GM19467 (cell line): ENCODE measurements around the gene TMEM63B.
"Not testable (repeated sequence)": the region's sequence is repeated elsewhere in the genome, so short reads cannot be mapped to it uniquely, and the experiment has no call there.

Source experiments
- ATAC-seq: cut with Tn5 transposase; IDR thresholded peaks from one replicate; pipeline ENCODE4 v1.9.1; 2021; ENCODE audit warnings: mild to moderate bottlenecking, moderate library complexity; ENCODE audit not compliant: unreplicated experiment

TMEM63B gene

DNA sequence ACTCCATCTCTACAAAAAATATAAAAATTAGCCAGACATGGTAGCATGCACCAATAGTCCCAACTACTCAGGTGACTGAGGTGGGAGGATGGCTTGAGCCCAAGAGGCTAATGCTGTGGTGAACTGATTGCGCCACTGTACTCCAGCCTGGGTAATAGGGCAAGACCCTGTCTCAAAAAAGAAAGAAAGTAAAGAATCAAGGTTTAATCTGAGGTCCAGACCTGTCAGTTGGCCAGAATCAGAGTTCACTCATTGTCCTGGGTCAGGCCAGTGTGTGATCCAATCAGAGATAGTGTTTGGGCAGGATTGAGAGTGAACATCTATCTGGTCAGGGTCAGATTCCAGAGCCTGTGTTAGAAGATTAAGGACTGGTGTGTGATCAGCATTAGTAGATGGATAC, 15.5 kb downstream of the TMEM63B start:
- ATAC-seq = no peak

DNA sequence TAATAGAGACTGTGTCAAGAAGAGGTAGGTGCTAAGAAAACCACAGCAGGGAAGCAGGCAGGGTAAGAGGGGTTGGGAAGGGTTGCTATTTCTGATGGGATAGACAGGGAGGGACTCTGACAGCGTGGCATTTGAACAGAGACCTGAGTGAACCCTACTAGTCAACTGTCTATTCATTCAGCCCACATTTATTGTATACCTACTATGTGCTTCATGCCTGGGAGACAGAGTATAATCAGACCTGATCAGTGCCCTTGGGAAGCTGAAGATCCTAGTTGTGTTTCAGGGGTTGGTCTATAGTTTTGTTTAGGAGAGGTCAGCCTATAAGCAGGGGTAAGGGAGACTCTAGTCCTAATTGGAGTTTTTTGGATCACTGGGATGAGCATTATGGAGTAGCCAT, 16.4 kb downstream of the TMEM63B start:
- no peak for ATAC-seq

GRCh38 chr6:44144536-44144935, 17.2 kb downstream of the TMEM63B start:
- ATAC-seq = not testable (repeated sequence)

- ATAC-seq = no peak
These were observed 18.5 kb downstream of the TMEM63B start for GRCh38 chr6:44145839-44146238.

DNA sequence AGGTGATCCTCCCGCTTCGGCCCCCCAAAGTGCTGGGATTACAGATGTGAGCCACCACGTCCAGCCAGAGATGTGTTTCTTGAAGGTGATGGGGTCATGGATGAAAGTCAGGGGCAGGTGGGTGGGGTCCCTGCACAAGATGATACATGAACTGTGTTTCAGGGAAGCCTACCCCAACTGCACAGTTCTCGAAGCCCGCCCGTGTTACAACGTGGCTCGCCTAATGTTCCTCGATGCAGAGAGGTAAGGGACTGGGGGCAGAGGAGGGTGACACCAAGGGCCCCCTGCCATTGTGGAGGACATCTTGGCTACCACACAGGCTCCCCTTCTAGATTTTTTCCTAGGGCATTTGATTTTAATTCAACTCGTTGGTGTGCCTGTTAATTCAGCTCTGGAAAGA, 19.3 kb downstream of the TMEM63B start:
- ATAC-seq = no peak

- ATAC-seq = no peak
These were observed 19.9 kb downstream of the TMEM63B start for GRCh38 chr6:44147256-44147655.

DNA sequence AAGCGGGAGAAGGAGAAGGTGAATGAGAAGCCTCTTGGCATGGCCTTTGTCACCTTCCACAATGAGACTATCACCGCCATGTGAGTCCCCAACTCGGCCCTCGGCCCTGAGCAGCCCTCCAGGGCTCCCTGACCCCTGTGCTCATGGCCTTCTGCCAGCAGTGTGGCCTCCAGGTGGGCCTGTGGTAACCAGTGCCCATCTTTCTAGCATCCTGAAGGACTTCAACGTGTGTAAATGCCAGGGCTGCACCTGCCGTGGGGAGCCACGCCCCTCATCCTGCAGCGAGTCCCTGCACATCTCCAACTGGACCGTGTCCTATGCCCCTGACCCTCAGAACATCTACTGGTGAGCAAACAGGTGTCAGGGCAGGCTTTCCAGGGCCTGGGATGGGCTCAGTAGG, 21.0 kb downstream of the TMEM63B start:
- ATAC-seq = no peak

GRCh38 chr6:44149369-44150012, 22.1 kb downstream of the TMEM63B start:
- ATAC-seq = no peak

- ATAC-seq = no peak
These were observed 23.1 kb downstream of the TMEM63B start for GRCh38 chr6:44150317-44150917.

GRCh38 chr6:44151348-44152108, 24.2 kb downstream of the TMEM63B start:
- ATAC-seq = peak; percentile 55

- no peak for ATAC-seq
These were observed 24.7 kb downstream of the TMEM63B start for GRCh38 chr6:44152109-44152461.

- no peak for ATAC-seq
These were observed 25.2 kb downstream of the TMEM63B start for GRCh38 chr6:44152533-44152932.

DNA sequence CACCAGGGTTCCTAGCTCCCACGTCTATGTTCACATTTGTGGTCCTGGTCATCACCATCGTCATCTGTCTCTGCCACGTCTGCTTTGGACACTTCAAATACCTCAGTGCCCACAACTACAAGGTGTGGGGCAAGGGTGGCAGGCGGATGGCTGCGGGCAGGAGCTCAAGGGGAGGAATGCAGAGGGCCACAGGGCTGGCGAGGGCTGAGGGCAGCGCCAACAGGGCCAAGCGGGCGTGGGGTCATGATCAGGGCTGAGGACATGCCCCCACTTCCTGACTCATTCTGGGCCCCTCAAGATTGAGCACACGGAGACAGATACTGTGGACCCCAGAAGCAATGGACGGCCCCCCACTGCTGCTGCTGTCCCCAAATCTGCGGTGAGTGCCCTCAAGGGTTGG, 26.7 kb downstream of the TMEM63B start:
- ATAC-seq = no peak

- ATAC-seq = no peak
These were observed 29.3 kb downstream of the TMEM63B start for GRCh38 chr6:44156494-44157151.

DNA sequence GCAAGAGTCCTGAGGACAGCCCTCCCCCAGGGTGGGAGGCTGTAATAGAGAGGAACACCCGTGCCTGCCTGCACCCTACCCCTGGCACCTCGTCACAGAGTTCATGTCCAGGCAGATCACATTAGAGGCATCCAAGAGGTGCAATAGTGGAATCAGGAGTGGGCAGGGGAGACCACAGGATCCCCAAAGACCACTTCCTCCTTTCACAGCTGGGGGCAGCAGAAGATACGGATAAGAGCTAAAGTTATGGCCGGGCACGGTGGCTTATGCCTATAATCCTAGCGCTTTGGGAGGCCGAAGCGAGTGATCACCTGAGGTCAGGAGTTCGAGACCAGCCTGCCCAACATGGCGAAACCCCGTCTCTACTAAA, 29.8 kb downstream of the TMEM63B start:
- no peak for ATAC-seq

GRCh38 chr6:44158770-44159228, 31.4 kb downstream of the TMEM63B start, which contains the start of gene CAPN11:
Gene CAPN11, plus strand, starts transcription at chr6:44158820. Its CDS starts 29 bp downstream, at chr6:44158849.
- no peak for ATAC-seq

- no peak for ATAC-seq
These were observed 34.6 kb downstream of the TMEM63B start for GRCh38 chr6:44161997-44162338.

DNA sequence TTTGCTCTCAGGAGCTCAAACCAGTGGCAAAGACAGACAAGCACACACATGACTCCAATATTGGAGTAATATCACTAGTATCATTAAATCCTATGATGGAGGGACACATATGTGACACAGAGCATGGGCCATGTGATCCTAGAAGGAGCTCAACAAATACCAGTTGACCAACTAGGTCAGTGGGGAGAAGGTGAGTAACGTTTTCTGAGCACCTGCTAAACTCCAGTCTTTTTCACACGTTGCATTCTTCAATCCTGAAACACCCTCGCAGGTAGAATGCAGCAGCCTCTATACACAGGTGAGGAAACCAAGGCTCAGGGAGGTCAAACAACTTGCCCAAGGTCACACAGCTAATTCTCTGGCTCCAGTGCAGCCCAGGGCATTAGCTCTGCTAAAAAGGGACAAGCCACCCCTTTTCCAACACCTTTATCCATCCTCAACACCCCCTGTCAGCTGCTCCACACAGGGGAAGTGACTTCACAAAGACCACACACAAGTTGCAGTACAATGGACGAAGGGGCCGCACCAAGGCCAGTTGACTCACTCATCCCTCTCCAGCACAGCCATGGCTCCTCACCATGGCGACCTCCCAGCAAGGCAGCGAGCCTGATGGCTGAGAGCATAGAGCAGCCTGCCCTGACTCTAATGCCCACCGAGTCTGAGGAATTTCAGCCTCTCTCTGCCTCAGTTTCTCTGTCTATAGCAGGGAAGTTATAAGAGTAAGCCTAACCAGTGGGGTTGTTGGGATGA, 35.7 kb downstream of the TMEM63B start:
- no peak for ATAC-seq

DNA sequence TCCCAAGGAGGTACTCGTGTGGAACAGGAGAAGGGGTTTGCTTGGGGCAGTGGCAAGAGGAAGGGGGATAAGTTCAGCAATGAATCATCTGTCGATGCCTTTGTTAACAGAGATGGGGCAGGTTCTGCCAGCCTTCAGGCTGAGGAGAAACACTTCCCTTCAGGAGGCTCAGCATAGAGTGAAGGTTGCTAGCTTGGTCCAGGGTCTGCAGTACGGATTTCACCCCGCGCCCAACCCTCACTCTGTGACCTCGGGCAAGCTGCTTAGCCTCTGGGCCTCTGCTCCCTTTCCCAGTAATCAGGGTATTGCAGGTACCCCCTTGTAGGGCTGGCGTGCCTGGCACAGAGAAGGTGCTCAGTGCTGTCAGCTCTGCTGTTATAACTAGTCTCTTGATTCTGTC, 38.8 kb downstream of the TMEM63B start:
- ATAC-seq = no peak

GRCh38 chr6:44166591-44167184, 39.3 kb downstream of the TMEM63B start:
- ATAC-seq = no peak

DNA sequence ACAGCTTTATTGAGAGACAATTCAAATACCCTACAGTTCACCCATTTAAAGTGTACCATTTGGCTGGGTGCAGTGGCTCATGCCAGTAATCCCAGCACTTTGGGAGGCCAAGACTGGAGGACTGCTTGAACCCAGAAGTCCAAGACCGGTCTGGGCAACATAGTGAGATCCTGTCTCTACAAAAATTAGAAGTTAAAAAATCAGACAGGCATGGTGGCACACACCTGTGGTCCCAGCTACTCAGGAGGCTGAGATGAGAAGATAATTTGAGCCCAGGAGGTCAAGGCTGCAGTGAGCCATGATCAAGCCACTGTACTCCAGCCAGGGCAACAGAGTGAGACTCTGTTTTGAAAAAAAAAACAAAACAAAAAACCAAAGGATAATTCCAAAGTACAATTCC, 40.2 kb downstream of the TMEM63B start:
- ATAC-seq = no peak
